Measurements from ENCODE around the gene RIBC1. TPM values are rescaled to one million over a fixed set of nuclear protein-coding genes. Genes with fewer than 3 reads are reported as not detected.

The RIBC1 gene
- 1 to 10 TPM; 1.1 to 1.4 TPM for total RNA-seq

GRCh38 chrX:53422861-53423306, at the start of gene RIBC1:
RIBC1 (plus strand) TSS chrX:53422873; CDS start chrX:53426277, 3,404 bp downstream.
- H3K27me3 Mint-ChIP-seq, result no peaks in the 10 kb centered on the region
- H3K4me1 Mint-ChIP-seq, result peaks cover 25% of the 10 kb centered on the region
- peak within 1 kb of the TSS; percentile 87 for H3K4me3 Mint-ChIP-seq
- ChIA-PET CTCF (interaction anchor here (0.9 to 2.5 kb wide), 8 partner anchors 8 to 622 kb away, joined by 3 to 17 read pairs (median 5); partner anchors contain the start of gene PHF8), POLR2A (interaction anchor here (0.6 to 1.1 kb wide), 2 partner anchors 10 to 261 kb away, joined by 3 to 4 read pairs; no protein-coding TSS in a partner anchor)
- no peak for DNase-seq
- peaks cover 18% of the 10 kb centered on the region for H3K36me3 Mint-ChIP-seq (ENCODE audit: low read depth)
- H3K27ac Mint-ChIP-seq, result peak within 1 kb of the TSS; percentile 97
- H3K9me3 Mint-ChIP-seq, result no peaks in the 10 kb centered on the region

DNA sequence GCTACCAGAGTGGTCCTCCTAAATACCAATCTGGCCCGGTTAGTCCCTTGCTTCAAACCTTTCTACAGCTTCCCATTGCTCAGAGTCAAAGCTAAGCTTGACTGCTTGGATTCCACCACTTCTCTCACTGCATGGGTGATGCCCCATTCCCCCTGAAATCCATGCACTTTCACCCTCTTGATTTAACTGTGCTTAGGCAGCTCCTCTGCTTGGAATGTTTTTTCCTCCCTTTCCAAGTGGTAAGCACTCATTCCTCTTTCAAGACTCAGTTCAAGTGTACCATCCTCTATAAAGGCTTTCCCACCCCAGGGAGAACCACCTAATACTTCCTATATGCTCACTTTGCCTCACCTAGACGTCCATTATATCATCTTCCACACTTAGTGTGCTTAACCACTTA, 49.4 kb upstream of the RIBC1 start:
- DNase-seq, result no peak
- H3K9me3 Mint-ChIP-seq, result no peaks in the 10 kb centered on the region
- H3K27ac Mint-ChIP-seq, result no peak overlapping the region
- CTCF ChIA-PET, result interaction anchor here (0.6 to 1.0 kb wide), 2 partner anchors 125 to 200 kb away, joined by 3 to 4 read pairs; no protein-coding TSS in a partner anchor
- peaks cover 3% of the 10 kb centered on the region for H3K36me3 Mint-ChIP-seq (ENCODE audit: low read depth)
- H3K27me3 Mint-ChIP-seq, result no peaks in the 10 kb centered on the region
- H3K4me3 Mint-ChIP-seq, result no peak overlapping the region
- POLR2A ChIA-PET, result no interaction called here
- no peaks in the 10 kb centered on the region for H3K4me1 Mint-ChIP-seq

DNA sequence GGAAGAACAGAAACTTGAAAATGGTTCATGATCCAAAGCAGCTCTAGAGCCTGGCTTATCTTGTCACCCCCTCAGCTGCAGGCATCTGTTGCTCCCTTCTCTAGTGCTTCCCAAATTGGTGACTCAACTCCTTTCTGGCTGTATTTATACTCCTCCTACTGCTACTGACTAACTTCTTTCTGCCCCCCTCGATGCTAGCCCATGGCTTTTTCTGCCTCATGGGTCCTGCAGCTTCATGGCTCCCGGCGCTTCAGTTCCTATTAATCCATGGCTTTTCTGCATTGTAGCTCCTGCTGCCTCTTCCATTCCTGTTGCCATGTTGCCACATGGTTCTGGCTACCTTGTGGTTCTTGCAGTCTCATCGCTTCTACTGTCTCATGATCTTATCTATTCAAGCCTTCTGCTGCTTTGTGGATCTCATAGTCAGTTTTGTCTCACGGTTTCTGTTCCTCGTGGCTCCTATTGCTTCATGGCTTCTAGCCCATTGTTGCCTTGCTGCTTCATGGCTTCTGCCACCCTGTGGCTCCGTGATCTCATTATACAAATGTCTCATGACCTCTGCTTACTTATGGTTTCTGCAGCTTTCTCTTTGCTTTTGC, 48.4 kb upstream of the RIBC1 start:
- Mint-ChIP-seq H3K27ac (no peak overlapping the region), H3K9me3 (no peaks in the 10 kb centered on the region), H3K4me3 (no peak overlapping the region), H3K36me3 (ENCODE audit: low read depth) (peaks cover 5% of the 10 kb centered on the region), H3K27me3 (no peaks in the 10 kb centered on the region), H3K4me1 (no peaks in the 10 kb centered on the region)
- no peak for DNase-seq
- ChIA-PET CTCF (interaction anchor here (0.7 to 1.0 kb wide), 2 partner anchors 9 to 10 kb away, joined by 4 to 5 read pairs; no protein-coding TSS in a partner anchor), POLR2A (no interaction called here)

DNA sequence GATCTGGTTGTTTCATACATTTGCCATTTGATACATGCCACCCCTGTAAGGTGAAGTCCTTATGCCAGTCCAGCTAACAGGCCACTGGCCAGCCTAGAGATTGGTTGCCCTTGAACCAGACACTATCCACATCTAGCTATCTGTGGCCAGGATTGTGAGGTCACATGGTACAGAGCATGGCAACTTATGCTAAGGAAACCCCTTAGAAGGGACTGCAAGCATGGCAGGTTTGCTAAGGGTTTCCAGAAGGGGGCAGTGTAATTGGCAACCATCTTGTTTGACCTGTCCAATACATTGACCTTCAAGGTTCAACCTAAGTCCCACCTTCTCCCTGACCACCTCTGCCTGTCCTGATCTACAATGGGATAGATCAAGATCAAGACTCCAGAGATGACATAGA, 47.8 kb upstream of the RIBC1 start:
- ChIA-PET POLR2A (no interaction called here), CTCF (interaction anchor here (0.7 to 1.0 kb wide), 2 partner anchors 8 to 10 kb away, joined by 4 to 5 read pairs; no protein-coding TSS in a partner anchor)
- Mint-ChIP-seq H3K27ac (no peak overlapping the region), H3K36me3 (ENCODE audit: low read depth) (peaks cover 11% of the 10 kb centered on the region), H3K4me3 (no peak overlapping the region), H3K27me3 (no peaks in the 10 kb centered on the region), H3K9me3 (no peaks in the 10 kb centered on the region), H3K4me1 (no peaks in the 10 kb centered on the region)
- DNase-seq, result no peak

GRCh38 chrX:53376888-53377287, 45.8 kb upstream of the RIBC1 start:
- no peaks in the 10 kb centered on the region for H3K4me1 Mint-ChIP-seq
- no peak for DNase-seq
- H3K27ac Mint-ChIP-seq, result no peak overlapping the region
- no peak overlapping the region for H3K4me3 Mint-ChIP-seq
- no peaks in the 10 kb centered on the region for H3K27me3 Mint-ChIP-seq
- peaks cover 23% of the 10 kb centered on the region for H3K36me3 Mint-ChIP-seq (ENCODE audit: low read depth)
- H3K9me3 Mint-ChIP-seq, result no peaks in the 10 kb centered on the region
- POLR2A ChIA-PET, result no interaction called here
- CTCF ChIA-PET, result interaction anchor here (0.6 kb wide), 1 partner anchor 40 kb away, joined by 3 read pairs; no protein-coding TSS in a partner anchor

DNA sequence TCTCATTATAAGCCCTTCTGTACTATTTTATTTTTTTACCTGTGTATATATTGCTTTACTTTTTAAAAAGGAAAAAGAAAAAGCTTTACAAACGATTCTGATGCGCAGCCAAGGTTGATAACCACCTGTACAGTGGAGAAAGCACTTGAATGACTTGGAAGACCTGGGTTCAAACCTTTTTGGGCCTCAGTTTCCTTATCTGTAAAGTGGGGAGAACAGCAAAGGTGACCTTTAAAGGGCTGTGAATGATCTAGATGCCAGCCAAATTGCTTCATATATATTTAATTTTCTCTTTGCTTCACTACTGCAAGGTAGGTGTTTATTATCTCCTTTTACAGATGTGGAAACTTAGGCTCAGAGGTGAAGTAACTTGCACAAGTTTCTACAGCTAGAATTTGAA, 45.2 kb upstream of the RIBC1 start:
- Mint-ChIP-seq H3K27me3 (no peaks in the 10 kb centered on the region), H3K4me1 (no peaks in the 10 kb centered on the region), H3K4me3 (no peak overlapping the region), H3K9me3 (no peaks in the 10 kb centered on the region), H3K27ac (no peak overlapping the region), H3K36me3 (ENCODE audit: low read depth) (peaks cover 23% of the 10 kb centered on the region)
- no peak for DNase-seq
- CTCF ChIA-PET, result no interaction called here
- POLR2A ChIA-PET, result no interaction called here

GRCh38 chrX:53379008-53379710, 43.5 kb upstream of the RIBC1 start:
- ChIA-PET POLR2A (no interaction called here), CTCF (interaction anchor here (0.6 to 1.4 kb wide), 3 partner anchors 95 to 157 kb away, joined by 3 to 4 read pairs (median 3); no protein-coding TSS in a partner anchor)
- Mint-ChIP-seq H3K4me1 (no peaks in the 10 kb centered on the region), H3K4me3 (no peak overlapping the region), H3K27ac (no peak overlapping the region), H3K27me3 (no peaks in the 10 kb centered on the region), H3K9me3 (no peaks in the 10 kb centered on the region), H3K36me3 (ENCODE audit: low read depth) (peaks cover 26% of the 10 kb centered on the region)
- no peak for DNase-seq

GRCh38 chrX:53379747-53380146, 42.9 kb upstream of the RIBC1 start:
- ChIA-PET CTCF (interaction anchor here (0.6 kb wide), 1 partner anchor 157 kb away, joined by 3 read pairs; no protein-coding TSS in a partner anchor), POLR2A (no interaction called here)
- no peaks in the 10 kb centered on the region for H3K4me1 Mint-ChIP-seq

DNA sequence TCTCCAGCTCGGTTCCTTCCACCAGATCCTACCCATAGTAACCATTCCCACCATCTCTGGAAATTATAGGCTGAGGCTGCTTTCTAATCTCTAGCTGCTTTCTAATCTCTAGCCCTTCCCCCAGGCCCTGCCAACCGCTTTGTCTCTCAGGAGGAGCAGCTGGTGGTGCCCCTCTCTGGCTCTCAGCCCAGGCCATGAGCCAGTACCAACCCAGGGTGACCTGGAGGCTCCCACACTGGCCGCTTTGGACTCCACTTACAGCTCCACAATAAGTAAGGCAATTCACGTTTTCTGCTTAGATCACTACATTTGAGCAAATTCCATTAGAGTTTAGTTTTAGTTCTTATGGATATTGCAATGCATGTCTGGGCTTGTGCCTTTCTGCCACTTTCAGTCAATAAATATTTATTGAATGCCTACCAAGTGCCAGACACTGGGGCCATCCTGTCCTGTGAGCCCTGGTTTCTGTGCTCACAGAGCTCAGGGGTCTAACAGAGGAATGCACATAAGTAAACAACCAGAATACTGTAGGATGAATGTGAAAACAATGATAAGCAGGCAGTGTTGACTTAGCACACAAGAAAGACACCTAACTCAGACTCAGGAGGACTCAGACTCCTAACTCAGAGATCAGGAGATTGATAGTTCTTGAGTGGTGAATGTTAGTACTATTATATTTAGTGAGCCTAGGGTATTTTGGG, 39.1 kb upstream of the RIBC1 start:
- Mint-ChIP-seq H3K4me1 (no peaks in the 10 kb centered on the region), H3K36me3 (ENCODE audit: low read depth) (peaks cover 35% of the 10 kb centered on the region), H3K4me3 (no peak overlapping the region), H3K27me3 (no peaks in the 10 kb centered on the region), H3K27ac (no peak overlapping the region), H3K9me3 (no peaks in the 10 kb centered on the region)
- ChIA-PET POLR2A (no interaction called here), CTCF (interaction anchor here (1.1 to 1.3 kb wide), 4 partner anchors 9 to 264 kb away, joined by 3 to 5 read pairs (median 3); no protein-coding TSS in a partner anchor)
- DNase-seq, result no peak

More at GRCh38 chrX:53379747-53380146, 42.9 kb upstream of the RIBC1 start:
- H3K4me3 Mint-ChIP-seq, result no peak overlapping the region
- H3K27ac Mint-ChIP-seq, result no peak overlapping the region
- no peaks in the 10 kb centered on the region for H3K9me3 Mint-ChIP-seq
- peaks cover 29% of the 10 kb centered on the region for H3K36me3 Mint-ChIP-seq (ENCODE audit: low read depth)
- no peak for DNase-seq
- H3K27me3 Mint-ChIP-seq, result no peaks in the 10 kb centered on the region

DNA sequence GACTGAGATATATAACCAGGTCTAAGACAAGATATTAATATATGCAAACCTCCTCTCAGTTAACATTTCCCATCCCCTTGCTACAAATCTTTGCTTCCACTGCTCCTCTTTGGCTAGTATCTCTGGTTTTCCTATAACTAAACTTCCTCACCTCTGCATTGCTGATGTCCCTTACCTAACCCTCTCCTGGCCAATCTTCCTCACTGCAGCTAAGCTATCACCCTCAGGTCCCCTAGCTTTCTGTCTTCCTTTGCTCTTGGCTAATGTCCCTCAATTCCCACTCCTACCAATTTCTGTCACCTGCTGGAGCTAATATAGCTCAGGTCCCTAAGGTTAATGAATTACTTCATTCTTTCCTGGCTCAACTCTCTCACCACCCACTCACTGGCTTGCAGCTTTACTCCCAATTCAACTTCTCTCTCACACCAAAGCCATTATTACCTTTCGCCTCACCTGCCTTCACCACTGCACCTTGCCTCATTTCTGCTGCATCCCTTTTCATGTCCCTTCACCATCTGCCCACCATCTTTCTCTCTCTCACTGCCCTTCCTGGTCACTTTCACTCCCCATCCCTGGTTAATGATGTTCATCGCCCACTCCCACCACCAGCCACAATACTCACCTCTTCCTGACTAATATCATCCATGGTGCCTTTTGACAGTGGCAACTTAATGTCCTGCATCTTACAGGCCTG, 26.9 kb upstream of the RIBC1 start:
- POLR2A ChIA-PET, result no interaction called here
- H3K4me1 Mint-ChIP-seq, result no peaks in the 10 kb centered on the region
- H3K27me3 Mint-ChIP-seq, result no peaks in the 10 kb centered on the region
- CTCF ChIA-PET, result interaction anchor here (1.0 to 1.1 kb wide), 2 partner anchors 12 to 324 kb away, joined by 3 to 4 read pairs; no protein-coding TSS in a partner anchor
- peaks cover 26% of the 10 kb centered on the region for H3K36me3 Mint-ChIP-seq (ENCODE audit: low read depth)
- H3K9me3 Mint-ChIP-seq, result no peaks in the 10 kb centered on the region
- no peak for DNase-seq
- H3K4me3 Mint-ChIP-seq, result no peak overlapping the region
- no peak overlapping the region for H3K27ac Mint-ChIP-seq

- peaks cover 41% of the 10 kb centered on the region for H3K36me3 Mint-ChIP-seq (ENCODE audit: low read depth)
- POLR2A ChIA-PET, result no interaction called here
- no peaks in the 10 kb centered on the region for H3K27me3 Mint-ChIP-seq
- CTCF ChIA-PET, result interaction anchor here (0.6 kb wide), 1 partner anchor 38 kb away, joined by 3 read pairs; no protein-coding TSS in a partner anchor
- H3K27ac Mint-ChIP-seq, result no peak overlapping the region
- no peaks in the 10 kb centered on the region for H3K4me1 Mint-ChIP-seq
- H3K9me3 Mint-ChIP-seq, result no peaks in the 10 kb centered on the region
- DNase-seq, result no peak
- no peak overlapping the region for H3K4me3 Mint-ChIP-seq
Measured at GRCh38 chrX:53398216-53398615, 24.5 kb upstream of the RIBC1 start.

GRCh38 chrX:53403535-53403934, 19.1 kb upstream of the RIBC1 start:
- ChIA-PET CTCF (interaction anchor here (1.0 kb wide), 1 partner anchor 19 kb away, joined by 3 read pairs; the partner anchor contains the start of genes RIBC1 and SMC1A), POLR2A (no interaction called here)
- no peak for DNase-seq
- no peak overlapping the region for H3K27ac Mint-ChIP-seq
- H3K9me3 Mint-ChIP-seq, result no peaks in the 10 kb centered on the region
- H3K36me3 Mint-ChIP-seq (ENCODE audit: low read depth), result peaks cover 32% of the 10 kb centered on the region
- H3K4me3 Mint-ChIP-seq, result no peak overlapping the region
- no peaks in the 10 kb centered on the region for H3K4me1 Mint-ChIP-seq
- H3K27me3 Mint-ChIP-seq, result no peaks in the 10 kb centered on the region
